NCI-H82 treated with DMSO at 0.1 percent for 48 hours (cell line): ENCODE data around the gene RALB.

ENCODE experiments used
- DNase-seq: peaks from one replicate; lab custom pipeline; 2025; ENCODE audit not compliant: unreplicated experiment; lab: John Stamatoyannopoulos, UW

Gene RALB

DNA sequence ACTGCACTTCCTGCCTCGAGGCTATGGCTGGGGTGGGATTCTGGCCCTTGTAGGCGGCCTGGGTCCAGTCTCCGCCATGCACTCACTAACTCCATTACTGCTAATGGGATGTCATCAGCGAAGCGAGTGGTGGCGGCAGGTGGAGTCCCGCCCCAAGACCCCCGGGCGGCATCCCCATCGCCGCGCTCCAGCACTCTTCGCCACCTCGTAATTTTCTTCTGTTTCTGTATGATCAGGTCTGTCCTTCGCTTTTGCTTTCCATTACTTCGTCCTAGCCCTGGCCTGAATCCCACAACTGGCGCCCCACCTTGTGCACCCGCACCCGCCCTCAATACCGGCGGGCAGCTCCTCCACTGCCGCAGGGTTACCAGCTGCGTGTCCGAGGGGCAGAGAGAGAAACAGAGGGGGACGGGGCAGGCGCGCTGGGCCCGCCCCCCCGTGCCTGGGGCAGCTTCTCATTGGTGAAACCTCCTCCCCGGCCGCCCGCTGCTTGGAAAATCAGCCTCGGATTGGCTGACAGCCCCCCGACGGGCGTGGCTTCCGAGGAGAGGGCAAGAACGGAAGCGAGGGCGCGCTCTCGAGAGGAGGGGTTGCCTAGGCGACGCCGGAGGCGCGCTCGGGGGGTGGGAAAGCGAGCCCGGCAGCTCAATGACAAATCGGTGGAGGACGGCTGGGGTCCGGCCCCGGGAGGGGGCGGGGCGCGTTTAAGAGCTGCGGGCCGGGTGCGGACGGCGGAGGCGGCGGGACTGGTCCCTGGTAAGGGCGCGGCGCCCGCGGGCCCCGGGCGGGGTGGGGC is at the start of gene RALB:
TSS of gene RALB (plus strand) at position 628 of the 796 bp plus-strand sequence. CDS start 25,813 bp downstream, outside the sequence.
- DNase-seq = peak; percentile 98

- no peak for DNase-seq
Observed at GRCh38 chr2:120203251-120204021, 49.2 kb upstream of the RALB start.

- DNase-seq = no peak
Observed at GRCh38 chr2:120204022-120204405, 48.6 kb upstream of the RALB start.

GRCh38 chr2:120204417-120204816 is 48.2 kb upstream of the RALB start:
- no peak for DNase-seq

DNA sequence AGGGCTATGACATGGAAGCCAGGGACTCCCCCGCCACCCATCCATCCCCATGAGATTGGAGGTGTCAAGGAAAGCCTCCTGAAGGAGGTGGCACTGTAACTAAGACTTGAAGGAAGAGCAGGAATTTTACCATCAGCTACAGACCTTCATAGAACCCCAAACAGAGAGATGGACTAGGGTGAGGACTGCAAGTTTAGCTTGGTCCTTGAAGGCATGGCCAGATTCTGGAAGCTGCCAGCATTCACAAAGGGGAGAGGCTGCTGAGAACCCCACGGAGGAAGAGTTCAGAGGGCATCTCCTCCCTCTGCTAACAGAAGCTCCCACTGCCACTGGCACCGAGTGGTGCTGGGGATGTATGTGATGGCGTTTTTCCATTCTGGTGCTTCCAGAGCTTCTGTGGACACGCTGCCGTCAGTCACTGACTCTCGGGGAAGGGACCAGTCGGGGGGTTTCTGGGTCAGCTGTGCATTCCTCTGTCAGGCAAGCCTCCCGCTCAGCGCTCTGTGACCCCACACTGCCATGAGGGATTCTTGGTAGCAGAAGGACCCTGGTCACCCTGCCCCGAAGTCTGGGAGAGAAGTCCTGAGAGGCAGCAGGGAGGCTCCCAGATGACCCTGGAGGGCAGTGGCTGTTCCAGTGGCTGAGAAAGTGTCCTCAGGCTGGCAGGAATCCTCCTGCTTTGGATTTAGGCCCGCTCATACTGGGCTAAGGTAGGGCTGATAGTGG is 47.5 kb upstream of the RALB start:
- DNase-seq = no peak

DNA sequence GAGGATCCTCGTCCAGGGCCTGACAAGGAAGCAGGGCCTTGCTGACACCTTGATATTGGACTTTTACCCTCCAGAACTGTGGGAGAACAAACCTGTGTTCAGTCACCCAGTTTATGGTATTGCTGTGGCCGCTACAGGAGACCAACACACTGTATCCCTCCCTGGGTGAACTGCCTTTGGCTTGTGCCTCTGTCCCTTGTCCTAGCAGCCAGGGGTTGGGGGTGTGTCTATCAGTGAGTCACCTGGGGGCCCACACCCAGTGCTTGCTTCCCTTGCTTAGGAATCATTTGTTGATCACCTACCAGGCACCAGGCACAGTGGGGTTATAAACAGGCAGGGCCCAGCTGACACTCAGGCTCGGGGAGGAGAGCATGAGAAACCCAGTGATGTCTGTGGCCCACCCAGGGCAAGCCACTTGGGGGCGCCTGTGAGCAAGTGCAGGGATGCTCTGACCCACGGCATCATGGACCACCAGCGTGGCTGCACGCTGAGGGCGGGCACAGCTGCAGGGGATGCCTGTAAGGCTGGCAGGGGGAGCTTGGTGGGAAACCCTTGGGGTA is 46.5 kb upstream of the RALB start:
- DNase-seq = no peak

GRCh38 chr2:120208381-120209353 is 44.0 kb upstream of the RALB start:
- DNase-seq = no peak

DNA sequence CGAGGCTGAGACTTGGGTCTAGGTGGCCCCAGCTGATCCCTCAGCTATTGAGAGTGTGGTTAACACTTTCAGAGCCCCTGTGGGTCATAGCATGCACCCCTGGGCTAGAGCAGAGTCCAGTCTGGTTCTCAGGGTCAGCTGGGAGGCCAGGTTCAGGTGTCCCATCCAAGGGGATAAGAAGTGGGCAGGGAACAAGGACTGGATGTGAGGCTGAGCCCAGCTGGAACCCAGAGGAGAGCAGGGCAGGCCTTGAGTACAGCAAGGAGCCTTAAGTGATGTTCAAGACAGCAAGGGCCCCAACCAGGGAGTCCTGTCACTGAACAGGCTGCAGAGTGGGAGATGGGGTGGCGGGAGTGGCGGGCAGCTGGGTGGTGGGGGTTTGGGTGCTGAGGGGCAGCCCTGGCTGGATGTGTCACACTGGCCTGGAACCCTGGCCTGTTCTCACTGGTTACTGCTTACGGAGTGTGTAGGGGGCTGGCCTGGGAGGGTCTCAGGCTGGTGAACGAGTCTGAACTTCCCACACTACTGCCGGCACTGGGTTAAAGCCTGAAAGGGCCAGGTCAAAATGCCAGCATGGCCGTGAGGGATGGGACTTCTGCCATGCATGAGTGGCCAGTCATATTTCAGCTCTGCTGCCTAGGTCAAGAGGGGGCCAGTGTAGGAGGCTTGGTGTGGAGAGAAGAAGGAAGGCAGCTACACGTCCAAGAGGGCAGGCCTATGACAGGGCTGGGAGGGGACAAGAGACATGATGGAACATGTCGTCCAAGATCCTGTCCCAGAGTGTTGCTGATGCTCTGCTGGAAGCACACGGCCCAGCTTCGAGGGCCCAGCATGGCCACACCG is 43.0 kb upstream of the RALB start:
- no peak for DNase-seq

DNA sequence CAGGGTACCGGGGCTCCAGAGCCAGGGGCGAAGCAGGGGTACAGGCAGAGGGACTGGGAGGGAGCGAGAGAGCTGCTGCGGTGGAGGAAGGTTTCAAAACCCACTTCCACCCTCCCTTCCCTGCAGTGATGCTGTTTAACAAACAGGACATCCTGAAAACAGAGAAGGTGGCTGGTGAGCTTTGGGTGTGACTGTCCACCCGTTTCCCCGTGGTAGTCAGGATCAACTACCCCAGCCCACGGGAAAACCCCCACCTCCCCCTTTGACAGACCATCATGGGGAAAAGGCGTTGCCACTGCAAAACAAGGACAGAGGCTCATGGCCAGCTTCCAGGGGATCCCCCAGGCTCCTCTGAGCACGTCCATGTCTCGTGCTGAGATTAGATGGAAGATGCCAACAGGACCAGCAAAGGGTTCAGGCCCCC is 42.4 kb upstream of the RALB start:
- DNase-seq = no peak

- DNase-seq = no peak
Observed at GRCh38 chr2:120218181-120218580, 34.5 kb upstream of the RALB start.

GRCh38 chr2:120219291-120219690 is 33.4 kb upstream of the RALB start:
- no peak for DNase-seq

DNA sequence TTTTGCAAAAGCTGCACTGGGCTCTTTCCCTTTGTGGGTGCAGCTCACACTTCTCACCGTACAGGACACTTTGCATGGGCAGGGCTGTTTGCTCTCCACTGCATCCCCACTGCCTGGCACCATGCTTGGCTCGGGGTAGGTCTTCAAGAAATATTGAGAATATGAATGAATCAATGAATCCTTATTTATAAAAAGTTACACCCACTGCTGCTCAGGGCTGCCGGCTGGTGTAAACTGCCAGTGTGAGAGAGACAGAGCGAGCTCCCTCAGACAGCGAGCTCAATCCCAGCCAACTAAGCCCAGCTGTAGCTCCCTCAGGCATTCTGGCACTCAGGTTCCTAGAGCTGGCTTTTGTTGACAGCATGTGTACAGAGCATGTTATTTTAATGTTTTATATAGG is 32.9 kb upstream of the RALB start:
- no peak for DNase-seq

- DNase-seq = no peak
Observed at GRCh38 chr2:120220756-120221155, 31.9 kb upstream of the RALB start.

GRCh38 chr2:120221616-120222015 is 31.0 kb upstream of the RALB start:
- no peak for DNase-seq

GRCh38 chr2:120222186-120223033 is 30.2 kb upstream of the RALB start:
- no peak for DNase-seq

DNA sequence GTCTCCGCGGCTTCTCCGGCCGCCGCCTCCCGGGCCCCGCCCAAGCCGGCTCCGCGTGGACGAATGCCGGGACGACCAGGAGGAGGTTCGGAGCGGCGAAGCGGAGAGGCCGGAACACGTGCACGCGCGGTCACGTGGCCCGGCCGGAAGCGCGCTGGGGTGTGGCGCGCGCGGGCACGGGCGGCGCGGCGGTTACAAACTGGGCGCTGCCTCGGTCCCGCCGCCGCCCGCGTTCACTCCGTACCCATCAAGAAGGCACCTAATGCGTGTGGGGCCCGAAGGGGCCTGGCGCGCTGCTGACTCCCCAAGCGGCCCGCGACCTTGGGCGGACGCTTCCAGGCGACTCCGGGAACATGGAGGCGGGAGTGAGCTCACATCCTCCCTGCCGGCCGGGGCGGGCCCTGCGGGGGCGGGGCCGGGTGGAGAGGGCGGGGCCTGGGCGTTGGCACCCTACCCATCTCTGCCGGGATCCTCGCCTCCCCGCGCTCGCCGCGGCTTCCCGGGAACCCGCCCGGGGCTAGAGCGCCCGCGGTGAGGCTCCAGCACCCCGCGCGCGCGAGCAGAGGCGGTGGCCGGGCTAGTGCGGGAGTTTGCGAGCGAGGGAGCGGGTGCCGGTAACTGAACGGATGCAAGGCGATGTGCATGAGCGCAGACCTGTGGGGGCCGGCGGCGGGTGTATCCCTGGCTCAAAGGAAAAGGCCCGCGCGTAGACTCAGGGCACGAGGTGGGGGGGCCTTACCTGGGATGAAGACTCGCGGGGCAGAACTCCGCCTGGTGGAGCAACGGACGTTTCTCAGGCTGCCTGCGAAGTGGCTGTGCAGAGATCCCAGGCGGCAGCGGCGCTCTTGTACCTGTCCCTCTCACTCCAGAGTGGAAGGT is 29.4 kb upstream of the RALB start, which contains the start of gene TMEM185B:
TSS of gene TMEM185B (minus strand) at position 367 of the 879 bp plus-strand sequence. CDS start 424 bp downstream, outside the sequence.
- peak; percentile 36 for DNase-seq

DNA sequence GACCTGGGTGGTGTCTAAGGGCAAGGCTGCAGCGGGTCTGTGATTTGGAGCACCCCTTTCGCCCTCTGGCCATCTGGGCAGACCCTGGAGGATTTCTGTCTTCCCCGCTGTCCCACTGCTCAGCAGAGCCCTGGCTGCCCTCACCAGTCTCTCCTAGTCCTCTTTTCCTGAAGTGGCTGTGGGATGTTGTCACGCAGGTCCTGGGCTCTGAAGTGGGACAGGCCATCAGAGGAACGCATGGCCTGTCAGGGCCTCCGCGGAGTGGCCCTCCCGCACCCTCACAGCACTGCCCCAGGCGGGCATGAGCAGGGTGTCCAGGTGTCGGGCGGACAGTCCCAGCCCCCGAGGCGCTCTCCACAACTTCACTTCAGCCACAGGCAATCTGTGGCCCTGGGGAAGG is 28.4 kb upstream of the RALB start:
- DNase-seq = no peak
